H1 (cell line): ENCODE results near the gene MEDAG. TPM values are rescaled to one million over a fixed set of nuclear protein-coding genes. Genes with fewer than 3 reads are reported as not detected.

ENCODE experiments used
- CTCF ChIA-PET: fragments of 300-600 bp; sonication (Branson Sonifier 250); formaldehyde crosslinking; loops from one replicate; lab custom pipeline; 2021; ENCODE audit not compliant: partially characterized antibody; lab: Charles Lee
- POLR2A ChIA-PET: fragments of 300-600 bp; sonication (Branson Sonifier 250); formaldehyde crosslinking; loops from one replicate; lab custom pipeline; 2021; ENCODE audit warnings: inconsistent platforms; ENCODE audit not compliant: partially characterized antibody; lab: Charles Lee
- DNase-seq, 2 experiments: peaks; one replicate each; pipeline versions ENCODE4 v3.0.0 to v3.0.0-alpha.2; 2010 to 2022; ENCODE audit warnings: low spot score in 2 of 2, low read depth in 1 of 2, mixed read lengths in 1 of 2
- FAIRE-seq: peaks from 2 replicates; lab custom pipeline; 2011; peaks lifted over from hg19 to GRCh38; lab: Jason Lieb, UNC
- H2AFZ ChIP-seq: 2 replicates; pipeline ENCODE4 v1.8.1; 2012; ENCODE audit warnings: low read length, inconsistent platforms
- H2AK5ac ChIP-seq: 2 replicates; pipeline ENCODE4 v1.6.1; 2013; ENCODE audit warnings: low read depth, low read length
- H2BK120ac ChIP-seq: replicated peaks from 2 replicates; pipeline ENCODE3; 2013; ENCODE audit warnings: low read depth, low read length, inconsistent platforms
- H2BK12ac ChIP-seq: 2 replicates; pipeline ENCODE4 v1.6.1; 2013; ENCODE audit warnings: low read depth, low read length
- H2BK15ac ChIP-seq: 2 replicates; pipeline ENCODE4 v1.6.1; 2013; ENCODE audit warnings: low read length
- H2BK20ac ChIP-seq: 2 replicates; pipeline ENCODE4 v1.6.1; 2013; ENCODE audit warnings: low read length
- H2BK5ac ChIP-seq: 2 replicates; pipeline ENCODE4 v1.6.1; 2013; ENCODE audit warnings: low read depth, low read length
- H3K14ac ChIP-seq: 2 replicates; pipeline ENCODE4 v1.6.1; 2013; ENCODE audit warnings: inconsistent platforms; ENCODE audit not compliant: insufficient read length
- H3K18ac ChIP-seq: 2 replicates; pipeline ENCODE4 v1.6.1; 2013; ENCODE audit warnings: low read length; ENCODE audit errors: extremely low read depth
- H3K23ac ChIP-seq: 2 replicates; pipeline ENCODE4 v1.6.1; 2013; ENCODE audit warnings: inconsistent platforms; ENCODE audit not compliant: insufficient read length
- H3K23me2 ChIP-seq: 2 replicates; pipeline ENCODE4 v1.6.1; 2013; ENCODE audit warnings: low read depth, low read length
- H3K27ac ChIP-seq: 2 replicates; pipeline ENCODE4 v1.6.1; 2011; ENCODE audit warnings: low read depth, low read length, inconsistent platforms
- H3K27me3 ChIP-seq, 4 experiments: replicated peaks in 1 of 4; 1 replicate in 1 of 4; 2 replicates in 3 of 4; pipeline versions ENCODE4 v1.6.1 to v1.8.1; 2011 to 2013; ENCODE audit warnings: low read length in 3 of 4, mild to moderate bottlenecking in 3 of 4, inconsistent platforms in 2 of 4, mixed read lengths in 2 of 4, moderate library complexity in 1 of 4; ENCODE audit not compliant: control insufficient read depth in 3 of 4, insufficient read depth in 3 of 4; ENCODE audit errors: extremely low read depth in 1 of 4
- H3K36me3 ChIP-seq, 4 experiments: 2 replicates each; pipeline versions ENCODE4 v1.6.1 to v1.8.1; 2011 to 2013; ENCODE audit warnings: mild to moderate bottlenecking in 4 of 4, low read length in 3 of 4, moderate library complexity in 2 of 4, control low read depth in 1 of 4, inconsistent platforms in 1 of 4; ENCODE audit not compliant: insufficient read depth in 4 of 4, control insufficient read depth in 2 of 4
- H3K4ac ChIP-seq: replicated peaks from 2 replicates; pipeline ENCODE3; 2013; ENCODE audit warnings: low read length, low read depth, mixed read lengths, inconsistent platforms; ENCODE audit not compliant: insufficient read length
- H3K4me1 ChIP-seq, 4 experiments: replicated peaks in 1 of 4; 1 replicate in 1 of 4; 2 replicates in 3 of 4; pipeline versions ENCODE4 v1.6.1 to v1.8.1; 2011 to 2013; ENCODE audit warnings: low read length in 3 of 4, inconsistent platforms in 2 of 4, mixed read lengths in 1 of 4; ENCODE audit not compliant: insufficient read depth in 4 of 4, control insufficient read depth in 3 of 4
- H3K4me2 ChIP-seq, 2 experiments: 2 replicates each; pipeline versions ENCODE4 v1.6.1 to v1.8.1; 2011 to 2013; ENCODE audit warnings: low read depth in 2 of 2, low read length in 2 of 2, control low read depth in 1 of 2, inconsistent platforms in 1 of 2, mild to moderate bottlenecking in 1 of 2; ENCODE audit not compliant: insufficient read depth in 1 of 2
- H3K4me3 ChIP-seq, 4 experiments: fragments of 200-600, 300-600 bp in 1 of 4; sonication (generic), shearing (Covaris generic), sonication (Bioruptor Twin) in 1 of 4; 2 replicates each; pipeline versions ENCODE4 v1.5.1 to v1.8.1; 2011 to 2016; ENCODE audit warnings: low read length in 4 of 4, low read depth in 3 of 4, control low read depth in 2 of 4, inconsistent platforms in 2 of 4, mild to moderate bottlenecking in 2 of 4, mixed read lengths in 1 of 4, moderate library complexity in 1 of 4; ENCODE audit not compliant: insufficient read depth in 2 of 4; ENCODE audit errors: extremely low read depth in 1 of 4
- H3K56ac ChIP-seq: replicated peaks from 2 replicates; pipeline ENCODE3; 2013; ENCODE audit warnings: low read depth, mild to moderate bottlenecking, mixed read lengths, low read length, inconsistent platforms; ENCODE audit not compliant: insufficient read length
- H3K79me1 ChIP-seq: 2 replicates; pipeline ENCODE4 v1.6.1; 2013; ENCODE audit warnings: low read depth, low read length, control low read depth
- H3K79me2 ChIP-seq, 2 experiments: 2 replicates each; pipeline versions ENCODE4 v1.6.1 to v1.8.1; 2012 to 2013; ENCODE audit warnings: low read length in 2 of 2, mild to moderate bottlenecking in 2 of 2, inconsistent platforms in 1 of 2; ENCODE audit not compliant: insufficient read depth in 2 of 2, control insufficient read depth in 1 of 2
- H3K9ac ChIP-seq, 4 experiments: replicated peaks in 1 of 4; 1 replicate in 1 of 4; 2 replicates in 3 of 4; pipeline versions ENCODE4 v1.6.1 to v1.8.1; 2011 to 2013; ENCODE audit warnings: low read depth in 3 of 4, low read length in 3 of 4, control low read depth in 2 of 4, mild to moderate bottlenecking in 2 of 4, moderate library complexity in 2 of 4, inconsistent platforms in 1 of 4; ENCODE audit errors: extremely low read depth in 1 of 4
- H3K9me3 ChIP-seq, 2 experiments: 2 replicates each; pipeline versions ENCODE4 v1.6.1 to v1.8.1; 2012 to 2013; ENCODE audit warnings: mild to moderate bottlenecking in 2 of 2, moderate library complexity in 2 of 2, control low read depth in 1 of 2, inconsistent platforms in 1 of 2, low read depth in 1 of 2, low read length in 1 of 2, mixed read lengths in 1 of 2; ENCODE audit not compliant: insufficient read depth in 2 of 2
- H4K20me1 ChIP-seq, 2 experiments: replicated peaks in 1 of 2; 2 replicates each; pipeline versions ENCODE3 to v1.8.1; 2011 to 2013; ENCODE audit warnings: inconsistent platforms in 2 of 2, low read length in 2 of 2, mild to moderate bottlenecking in 1 of 2; ENCODE audit not compliant: insufficient read depth in 2 of 2, control insufficient read depth in 1 of 2
- H4K5ac ChIP-seq: 2 replicates; pipeline ENCODE4 v1.6.1; 2013; ENCODE audit warnings: low read length, low read depth, mixed read lengths, inconsistent platforms; ENCODE audit not compliant: insufficient read length
- H4K8ac ChIP-seq: 2 replicates; pipeline ENCODE4 v1.8.0; 2013; ENCODE audit warnings: mild to moderate bottlenecking, moderate library complexity, low read length, inconsistent platforms; ENCODE audit not compliant: insufficient read depth; ENCODE audit errors: extremely low read depth
- H4K91ac ChIP-seq: replicated peaks from 2 replicates; pipeline ENCODE3; 2013; ENCODE audit warnings: low read length, mixed read lengths, inconsistent platforms; ENCODE audit not compliant: insufficient read length
- FOSL1 ChIP-seq: IDR thresholded peaks from 2 replicates; pipeline ENCODE4 v1.6.1; 2011; ENCODE audit warnings: mild to moderate bottlenecking, low read depth, low read length, moderate library complexity; ENCODE audit not compliant: insufficient read depth
- TCF12 ChIP-seq: IDR thresholded peaks from 2 replicates; pipeline ENCODE4 v1.6.1; 2011; ENCODE audit warnings: low read depth, mild to moderate bottlenecking, low read length
- WGBS, 2 experiments: shearing (Covaris generic) in 1 of 2; methylation state at CpG; one replicate each; pipeline versions ENCODE4 v1.1.6 to v1.1.7; 2013 to 2015; ENCODE audit warnings: low lambda C conversion rate in 2 of 2, mixed read lengths in 2 of 2, inconsistent platforms in 1 of 2, low coverage in 1 of 2, missing lambda C conversion rate in 1 of 2; ENCODE audit not compliant: insufficient replicate concordance in 2 of 2, insufficient coverage in 1 of 2, insufficient read length in 1 of 2; ENCODE audit errors: extremely low coverage in 1 of 2, missing lambda C conversion rate in 1 of 2; 5-methylcytosine and 5-hydroxymethylcytosine counted together
- polyA plus RNA-seq, 7 experiments: library from polyadenylated mRNA; depleted of rRNA in 3 of 7; stranded (reverse) in 5 of 7; unstranded in 2 of 7; fragments of >200 nt in 5 of 7; fragments of 200-250 nt in 2 of 7; gene quantifications; 1 replicate in 5 of 7; 2 replicates in 1 of 7; 4 replicates in 1 of 7; pipeline versions ENCODE4 v1.2.1 to v1.2.3, GENCODE V29; 2011 to 2013; ENCODE audit warnings: missing spikeins in 2 of 7, mixed read lengths in 2 of 7
- total RNA-seq: library from RNA; stranded (reverse); fragmentation: NEBNext Ultra II Directional; extraction: Animal tissue kit (Norgen Biotek cat#: 25700); gene quantifications from 2 replicates; pipeline ENCODE4 v1.2.1, GENCODE V29; 2021

Gene MEDAG
- total and polyA plus RNA-seq, 2 of the 8 experiments (the other 6 are each of a cell fraction or from before 2014, with no cell fraction given) = 2.1 to 3.1 TPM

- H2BK5ac ChIP-seq = 0 out of 2 replicates have a peak overlapping the region, but pooled peaks have one; percentile 35
- H3K23me2 ChIP-seq = no peaks in the 10 kb centered on the region
- no peak overlapping the region for H2AFZ ChIP-seq
- H4K91ac ChIP-seq = peak overlapping the region; percentile 62
- H2BK120ac ChIP-seq = peak overlapping the region; percentile 60
- H3K79me2 ChIP-seq = no peaks in the 10 kb centered on the region
- H3K4ac ChIP-seq = peak overlapping the region; percentile 70
- POLR2A ChIA-PET = interaction anchor here (1.1 to 2.0 kb wide), 2 partner anchors 8 to 13 kb away, joined by 4 to 15 read pairs; no protein-coding TSS in a partner anchor
- no peak overlapping the region for H2BK20ac ChIP-seq
- H3K14ac ChIP-seq = no peak overlapping the region
- CTCF ChIA-PET = interaction anchor here (1.0 to 1.5 kb wide), 5 partner anchors 21 to 195 kb away, joined by 3 to 9 read pairs (median 4); partner anchors contain the start of gene MEDAG
- no peaks in the 10 kb centered on the region for H3K9me3 ChIP-seq
- no peak for FAIRE-seq
- H2BK15ac ChIP-seq = no peak overlapping the region; the same call in 1 of the 2 replicates
- DNase-seq = no peak
- H3K9ac ChIP-seq = no peak overlapping the region
- H4K5ac ChIP-seq = no peak overlapping the region
- 79% methylated on average over 17 of the region's 17 CpGs; no CpG with 5 or more reads in 1 of the 2 experiments for WGBS, 2 experiments
- no peak overlapping the region for H3K4me3 ChIP-seq
- H3K4me2 ChIP-seq = no peak overlapping the region
- TF ChIP-seq TCF12 (0 out of 2 replicates have a peak, but pooled peaks have one; percentile 41), FOSL1 (no peak)
- no peaks in the 10 kb centered on the region for H3K36me3 ChIP-seq
- no peak overlapping the region for H3K23ac ChIP-seq
- H4K20me1 ChIP-seq = no peaks in the 10 kb centered on the region
- H3K18ac ChIP-seq = peak overlapping the region; percentile 32; the same call in 1 of the 2 replicates
- peak overlapping the region; percentile 64 for H4K8ac ChIP-seq
- H3K4me1 ChIP-seq = peaks cover 12 to 24% (median 16%) of the 10 kb centered on the region in 4 experiments; a peak in 6 of 7 replicates
- H2AK5ac ChIP-seq = no peak overlapping the region
- no peaks in the 10 kb centered on the region for H3K27me3 ChIP-seq
- H3K56ac ChIP-seq = no peak overlapping the region
- H3K79me1 ChIP-seq = no peaks in the 10 kb centered on the region
- 0 out of 2 replicates have a peak overlapping the region, but pooled peaks have one; percentile 60 for H2BK12ac ChIP-seq
- no peak overlapping the region for H3K27ac ChIP-seq
Observed at GRCh38 chr13:30871588-30872275, 34.3 kb upstream of the MEDAG start.
